SW 1271 (cell line): ENCODE measurements around the gene ALDH3B1.

Source experiments
- DNase-seq, 2 experiments: peaks; one replicate each; lab custom pipeline; 2025; lab: John Stamatoyannopoulos, UW

ALDH3B1 gene

GRCh38 chr11:68071281-68072048, 61.3 kb downstream of the ALDH3B1 start:
- no peak for DNase-seq

GRCh38 chr11:68074584-68075352, 64.6 kb downstream of the ALDH3B1 start:
- DNase-seq, result no peak

- DNase-seq, result no peak
Measured at GRCh38 chr11:68076371-68077042, 66.4 kb downstream of the ALDH3B1 start.

- no peak for DNase-seq
Measured at GRCh38 chr11:68077617-68078582, 67.8 kb downstream of the ALDH3B1 start.
